SK-N-SH (cell line): ENCODE results near the gene PLD3. TPM values are rescaled to one million over a fixed set of nuclear protein-coding genes. Genes with fewer than 3 reads are reported as not detected.

Experiments used
- CTCF ChIA-PET: fragments of 300-600, 350-600 bp; formaldehyde crosslinking; extraction: SDS; loops from one replicate; lab custom pipeline; 2021; lab: Yijun Ruan, JAX
- POLR2A ChIA-PET: fragments of 350-600 bp; sonication (Branson Sonifier 250); formaldehyde crosslinking; extraction: SDS; loops from one replicate; lab custom pipeline; 2020; ENCODE audit warnings: antibody characterized with exemption, inconsistent platforms; lab: Yijun Ruan, JAX
- DNase-seq: peaks from one replicate; pipeline ENCODE4 v3.0.0; 2012
- H2AFZ ChIP-seq: fragments of 200-600 bp; sonication (generic); 2 replicates; pipeline ENCODE4 v1.8.1; 2016; ENCODE audit warnings: antibody characterized with exemption, mild to moderate bottlenecking, low read depth
- H3F3A ChIP-seq: fragments of 200-600 bp; sonication (generic); replicated peaks from 2 replicates; pipeline ENCODE3; 2016; ENCODE audit warnings: antibody characterized with exemption, mild to moderate bottlenecking; ENCODE audit not compliant: insufficient read depth
- H3K27ac ChIP-seq, 2 experiments: fragments of 200-500 bp in 1 of 2; fragments of 200-600 bp in 1 of 2; sonication (Bioruptor generic) in 1 of 2; sonication (generic), shearing (Covaris generic) in 1 of 2; 2 replicates each; pipeline versions ENCODE4 v1.5.1 to v1.6.1; 2014 to 2016; ENCODE audit warnings: low read depth in 2 of 2, inconsistent platforms in 1 of 2, low read length in 1 of 2, mild to moderate bottlenecking in 1 of 2, mixed read lengths in 1 of 2
- H3K27me3 ChIP-seq: fragments of 200-600 bp; sonication (generic), shearing (Covaris generic); 2 replicates; pipeline ENCODE4 v1.6.1; 2016; ENCODE audit warnings: mixed run types; ENCODE audit not compliant: insufficient read depth
- H3K36me3 ChIP-seq, 2 experiments: fragments of 200-500 bp in 1 of 2; fragments of 200-600 bp in 1 of 2; sonication (Bioruptor generic) in 1 of 2; sonication (generic) in 1 of 2; replicated peaks in 1 of 2; 2 replicates each; pipeline versions ENCODE3 to v1.5.1; 2014 to 2016; ENCODE audit warnings: low read length in 1 of 2, mild to moderate bottlenecking in 1 of 2; ENCODE audit not compliant: insufficient read depth in 2 of 2, control insufficient read depth in 1 of 2
- H3K4me1 ChIP-seq, 2 experiments: fragments of 200-500 bp in 1 of 2; fragments of 200-600 bp in 1 of 2; sonication (Bioruptor generic) in 1 of 2; sonication (generic), shearing (Covaris generic) in 1 of 2; 2 replicates each; pipeline versions ENCODE4 v1.5.1 to v1.6.1; 2014 to 2016; ENCODE audit warnings: low read depth in 1 of 2, low read length in 1 of 2, mixed run types in 1 of 2; ENCODE audit not compliant: insufficient read depth in 2 of 2, control insufficient read depth in 1 of 2
- H3K4me2 ChIP-seq: fragments of 200-600 bp; sonication (generic), shearing (Covaris generic); 2 replicates; pipeline ENCODE4 v1.6.1; 2017; ENCODE audit warnings: mixed run types
- H3K4me3 ChIP-seq, 2 experiments: fragments of 200-500 bp in 1 of 2; fragments of 200-600 bp in 1 of 2; sonication (Bioruptor generic) in 1 of 2; sonication (generic), shearing (Covaris generic) in 1 of 2; 2 replicates each; pipeline versions ENCODE4 v1.5.1 to v1.8.1; 2014 to 2016; ENCODE audit warnings: low read depth in 2 of 2, inconsistent platforms in 1 of 2, low read length in 1 of 2, mild to moderate bottlenecking in 1 of 2, mixed read lengths in 1 of 2, moderate library complexity in 1 of 2
- H3K79me2 ChIP-seq: fragments of 200-600 bp; sonication (generic); 2 replicates; pipeline ENCODE4 v1.8.1; 2017; ENCODE audit warnings: mild to moderate bottlenecking; ENCODE audit not compliant: insufficient read depth
- H3K9ac ChIP-seq: fragments of 200-600 bp; sonication (generic); 2 replicates; pipeline ENCODE4 v1.6.1; 2017; ENCODE audit warnings: mixed run types
- H3K9me2 ChIP-seq: fragments of 200-600 bp; sonication (generic); 2 replicates; pipeline ENCODE4 v1.6.1; 2017; ENCODE audit warnings: mixed run types
- H3K9me3 ChIP-seq: fragments of 200-600 bp; sonication (generic); 2 replicates; pipeline ENCODE4 v1.6.1; 2017; ENCODE audit warnings: mixed run types, mild to moderate bottlenecking, moderate library complexity
- H4K20me1 ChIP-seq: fragments of 200-600 bp; sonication (generic); 2 replicates; pipeline ENCODE4 v1.6.1; 2017; ENCODE audit warnings: mild to moderate bottlenecking, mixed run types; ENCODE audit not compliant: insufficient read depth
- CHD2 ChIP-seq: fragments of 150-350 bp; IDR thresholded peaks from 2 replicates; pipeline ENCODE4 v1.6.1; 2018; ENCODE audit warnings: low read length; ENCODE audit not compliant: partially characterized antibody
- CTCF ChIP-seq: fragments of 200-600 bp; sonication (generic); IDR thresholded peaks from 2 replicates; pipeline ENCODE4 v1.6.1; 2017; ENCODE audit warnings: antibody characterized with exemption, mild to moderate bottlenecking, moderate library complexity
- ELF1 ChIP-seq: IDR thresholded peaks from 2 replicates; pipeline ENCODE4 v1.4.0; 2012
- EZH2phosphoT487 ChIP-seq: fragments of 200-600 bp; sonication (generic); IDR thresholded peaks from 2 replicates; pipeline ENCODE4 v1.6.1; 2017; ENCODE audit warnings: low read depth, mixed run types, mild to moderate bottlenecking, antibody characterized with exemption, moderate library complexity, borderline replicate concordance
- FOSL2 ChIP-seq: IDR thresholded peaks from 2 replicates; pipeline ENCODE4 v1.4.0; 2012; ENCODE audit warnings: low read depth, mild to moderate bottlenecking, moderate library complexity, borderline replicate concordance
- GABPA ChIP-seq: IDR thresholded peaks from 2 replicates; pipeline ENCODE4 v1.4.0; 2012; ENCODE audit warnings: low read depth, mild to moderate bottlenecking
- JUND ChIP-seq: IDR thresholded peaks from 2 replicates; pipeline ENCODE4 v1.4.0; 2012
- MAX ChIP-seq: IDR thresholded peaks from 2 replicates; pipeline ENCODE4 v1.4.0; 2012; ENCODE audit warnings: low read depth
- MEF2A ChIP-seq: IDR thresholded peaks from 2 replicates; pipeline ENCODE4 v1.4.0; 2012; ENCODE audit warnings: low read depth, borderline replicate concordance
- MXI1 ChIP-seq: IDR thresholded peaks from 2 replicates; pipeline ENCODE4 v1.6.1; 2012; ENCODE audit warnings: mild to moderate bottlenecking, low read depth, low read length, improper control_type of control experiment
- NFIC ChIP-seq: IDR thresholded peaks from 2 replicates; pipeline ENCODE4 v1.4.0; 2012; ENCODE audit warnings: borderline replicate concordance
- NRF1 ChIP-seq: IDR thresholded peaks from 2 replicates; pipeline ENCODE4 v1.6.1; 2012; ENCODE audit warnings: low read depth, mild to moderate bottlenecking, low read length
- POLR2AphosphoS5 ChIP-seq: IDR thresholded peaks from 2 replicates; pipeline ENCODE4 v1.6.1; 2012; ENCODE audit warnings: low read depth, low read length
- RCOR1 ChIP-seq: fragments of 150-350 bp; IDR thresholded peaks from 2 replicates; pipeline ENCODE4 v1.6.1; 2017; ENCODE audit warnings: antibody characterized with exemption, low read length
- RFX5 ChIP-seq: IDR thresholded peaks from 2 replicates; pipeline ENCODE4 v1.6.1; 2012; ENCODE audit warnings: mild to moderate bottlenecking, improper control_type of control experiment, low read length
- SIN3A ChIP-seq: IDR thresholded peaks from 2 replicates; pipeline ENCODE4 v1.6.1; 2012; ENCODE audit warnings: low read depth, mild to moderate bottlenecking, low read length, moderate library complexity, borderline replicate concordance
- TAF1 ChIP-seq: IDR thresholded peaks from 2 replicates; pipeline ENCODE4 v1.6.1; 2012; ENCODE audit warnings: low read depth, mild to moderate bottlenecking, low read length, moderate library complexity, borderline replicate concordance
- TCF12 ChIP-seq: IDR thresholded peaks from 2 replicates; pipeline ENCODE4 v1.4.0; 2012
- TEAD4 ChIP-seq: IDR thresholded peaks from 2 replicates; pipeline ENCODE4 v1.4.0; 2012; ENCODE audit warnings: mild to moderate bottlenecking, borderline replicate concordance; ENCODE audit not compliant: insufficient read depth
- WGBS: methylation state at CpG from one replicate; pipeline ENCODE4 v1.1.6; 2017; ENCODE audit warnings: low lambda C conversion rate; 5-methylcytosine and 5-hydroxymethylcytosine counted together
- polyA plus RNA-seq, 3 experiments: library from polyadenylated mRNA; depleted of rRNA; stranded (reverse); fragments of >200 nt; gene quantifications; 2 replicates each; pipeline ENCODE4 v1.2.3, GENCODE V29; 2012
- small RNA-seq, 7 experiments: library from RNA; depleted of rRNA; stranded (forward); fragments of <200 nt; gene quantifications; one replicate each; pipeline ENCODE3, GENCODE V24; 2012
- TF ChIP-seq, protein P1 (sequence below): IDR thresholded peaks from 2 replicates; pipeline ENCODE4 v1.4.0; 2012; ENCODE audit warnings: low read depth, borderline replicate concordance

Gene PLD3
- polyA plus RNA-seq, 1 of the 3 experiments (the other 2 are of a cell fraction), result 511 TPM

DNA sequence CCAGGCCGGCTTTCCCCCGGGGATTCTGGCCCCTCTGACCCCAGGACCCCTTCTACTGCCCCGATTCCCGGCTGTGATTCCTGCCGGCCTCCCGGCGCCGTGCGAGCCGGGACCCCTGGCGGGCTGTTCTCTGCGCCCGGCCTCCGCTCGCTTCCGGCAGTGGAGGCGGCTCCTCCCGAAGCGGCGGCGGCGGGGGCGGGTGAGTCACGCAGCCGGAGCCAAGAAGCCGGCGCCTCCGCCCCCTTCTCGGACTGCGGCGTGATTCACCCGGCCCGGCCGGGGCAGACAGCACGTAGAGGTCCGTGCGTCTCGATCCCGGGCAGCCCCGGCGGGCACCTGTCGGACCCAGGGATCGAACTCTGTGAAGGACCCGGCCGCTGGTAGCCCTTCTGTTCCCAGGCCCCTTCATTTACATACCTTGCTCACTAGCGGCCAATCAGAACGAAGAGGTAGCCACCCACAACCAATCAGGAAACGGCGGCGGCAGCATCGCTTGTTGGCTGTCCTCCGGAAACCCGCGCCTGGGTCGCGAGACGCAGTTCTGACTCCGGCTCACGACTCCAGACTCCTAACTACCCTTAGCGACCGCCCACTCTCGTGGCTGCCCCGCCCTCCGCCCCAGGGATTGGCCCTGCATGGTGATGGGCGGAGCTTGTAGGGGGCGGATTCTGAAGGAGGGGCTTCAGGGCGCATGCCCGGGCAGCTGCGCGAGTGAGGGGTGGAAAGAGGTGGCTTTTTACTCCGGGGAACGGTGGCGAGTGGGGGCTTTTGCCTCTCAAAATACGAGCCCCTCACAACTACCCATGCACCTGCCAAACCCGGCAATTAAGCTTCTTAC, 77.2 kb downstream of the PLD3 start, which contains the start of gene SERTAD1:
Gene SERTAD1 (minus strand): TSS at position 543 of the 838 bp plus-strand sequence. CDS start 2,446 bp downstream, outside the sequence.
- under 1% methylated on average over 53 of the region's 75 CpGs for WGBS
- Histone ChIP-seq H3K79me2 (peaks cover 36% of the 10 kb centered on the region), H3F3A (peaks cover 33% of the 10 kb centered on the region), H3K9me3 (no peaks in the 10 kb centered on the region), H2AFZ (peak within 1 kb of the TSS; percentile 83), H3K9me2 (no peaks in the 10 kb centered on the region), H3K4me3 (peak within 1 kb of the TSS; percentile 67 to 86), H4K20me1 (no peaks in the 10 kb centered on the region), H3K4me1 (peaks cover 6 to 17% of the 10 kb centered on the region in 2 experiments; a peak in 3 of 4 replicates), H3K27me3 (no peaks in the 10 kb centered on the region), H3K36me3 (peaks cover 7 to 15% of the 10 kb centered on the region in 2 experiments), H3K4me2 (peak within 1 kb of the TSS; percentile 90), H3K9ac (peak within 1 kb of the TSS; percentile 98), H3K27ac (peak within 1 kb of the TSS; percentile 86 to 97)
- ChIA-PET CTCF (interaction anchor here (0.6 to 1.6 kb wide), 13 partner anchors 10 to 208 kb away, joined by 3 to 8 read pairs (median 4); no protein-coding TSS in a partner anchor), POLR2A (interaction anchor here (0.9 to 1.6 kb wide), 6 partner anchors 16 to 71 kb away, joined by 3 to 8 read pairs (median 4); partner anchors contain the start of gene BLVRB)
- TF ChIP-seq MAX (peak; percentile 21; the same call in 1 of the 2 replicates), CHD2 (peak; percentile 77), TEAD4 (peak; percentile 56; the same call in 1 of the 2 replicates), NFIC (peak; percentile 29; the same call in 1 of the 2 replicates), FOSL2 (peak; percentile 59; the same call in 1 of the 2 replicates), TCF12 (peak; percentile 1; the same call in 1 of the 2 replicates), POLR2AphosphoS5 (peak; percentile 98), RFX5 (peak; percentile 96), MXI1 (peak; percentile 75), EZH2phosphoT487 (no peak), NRF1 (peak; percentile 92), SIN3A (0 out of 2 replicates have a peak, but pooled peaks have one; percentile 13), ELF1 (0 out of 2 replicates have a peak, but pooled peaks have one; percentile 14), RCOR1 (no peak; the same call in 1 of the 2 replicates), JUND (0 out of 2 replicates have a peak, but pooled peaks have one; percentile 12), GABPA (no peak; the same call in 1 of the 2 replicates), MEF2A (no peak), TAF1 (peak; percentile 84), CTCF (peak; percentile 77)
- TF ChIP-seq, protein P1, sequence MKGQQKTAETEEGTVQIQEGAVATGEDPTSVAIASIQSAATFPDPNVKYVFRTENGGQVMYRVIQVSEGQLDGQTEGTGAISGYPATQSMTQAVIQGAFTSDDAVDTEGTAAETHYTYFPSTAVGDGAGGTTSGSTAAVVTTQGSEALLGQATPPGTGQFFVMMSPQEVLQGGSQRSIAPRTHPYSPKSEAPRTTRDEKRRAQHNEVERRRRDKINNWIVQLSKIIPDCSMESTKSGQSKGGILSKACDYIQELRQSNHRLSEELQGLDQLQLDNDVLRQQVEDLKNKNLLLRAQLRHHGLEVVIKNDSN, result no peak
- peak; percentile 97 for DNase-seq

Small RNAs within 50 kb of the gene (small RNA-seq; reads per million reads assigned to genes)
- gene MIR6796, result 0 reads per million in 7 experiments
- 0 reads per million in 7 experiments for gene RF00019
- gene RNU6-945P, result 0 reads per million in 7 experiments

Other genes starting within 250 kb of the PLD3 start
- gene MAP3K10, start 157.3 kb upstream of the PLD3 start, polyA plus RNA-seq (2012; rRNA removed), result 10.7 and 11.9 TPM in 2 replicates
- gene TTC9B, start 130.3 kb upstream of the PLD3 start, polyA plus RNA-seq (2012; rRNA removed), result 0.30 and 0.52 TPM in 2 replicates
- gene CCNP, start 122.0 kb upstream of the PLD3 start, polyA plus RNA-seq (2012; rRNA removed), result 0.08 and 0.21 TPM in 2 replicates
- gene AKT2, start 63.4 kb upstream of the PLD3 start, polyA plus RNA-seq (2012; rRNA removed), result 99.8 and 107 TPM in 2 replicates
- 13.9 and 17.2 TPM in 2 replicates for gene C19orf47, start 298 bp upstream of the PLD3 start, polyA plus RNA-seq (2012; rRNA removed)
- gene HIPK4, start 41.5 kb downstream of the PLD3 start, polyA plus RNA-seq (2012; rRNA removed), result 0.13 and 0.23 TPM in 2 replicates
- 2.2 TPM in 2 replicates for gene PRX, start 64.7 kb downstream of the PLD3 start, polyA plus RNA-seq (2012; rRNA removed)
- gene SERTAD1, start 77.3 kb downstream of the PLD3 start, polyA plus RNA-seq (2012; rRNA removed), result 7.1 and 10.4 TPM in 2 replicates
- gene SERTAD3, start 95.6 kb downstream of the PLD3 start, polyA plus RNA-seq (2012; rRNA removed), result 11.3 and 12.9 TPM in 2 replicates
- gene BLVRB, start 117.0 kb downstream of the PLD3 start, polyA plus RNA-seq (2012; rRNA removed), result 69.7 and 85.9 TPM in 2 replicates
- gene SPTBN4, start 118.3 kb downstream of the PLD3 start, polyA plus RNA-seq (2012; rRNA removed), result 2.8 and 3.1 TPM in 2 replicates
- 49.1 and 62.7 TPM in 2 replicates for gene SHKBP1, start 228.2 kb downstream of the PLD3 start, polyA plus RNA-seq (2012; rRNA removed)